GM12872 (cell line): Measurements from ENCODE around the gene MYBPH.

Experiments
- CTCF ChIP-seq: IDR thresholded peaks from 3 replicates; pipeline ENCODE4 v1.5.1; 2011; ENCODE audit warnings: low read depth, mild to moderate bottlenecking, low read length, moderate library complexity; ENCODE audit not compliant: insufficient read depth

Gene MYBPH

GRCh38 chr1:203135636-203136305 is 39.9 kb downstream of the MYBPH start:
- no peak for TF ChIP-seq CTCF

- no peak for TF ChIP-seq CTCF
Measured at GRCh38 chr1:203133970-203134725, 41.5 kb downstream of the MYBPH start.

- TF ChIP-seq CTCF, result no peak
Measured at GRCh38 chr1:203131548-203132200, 44.0 kb downstream of the MYBPH start.

DNA sequence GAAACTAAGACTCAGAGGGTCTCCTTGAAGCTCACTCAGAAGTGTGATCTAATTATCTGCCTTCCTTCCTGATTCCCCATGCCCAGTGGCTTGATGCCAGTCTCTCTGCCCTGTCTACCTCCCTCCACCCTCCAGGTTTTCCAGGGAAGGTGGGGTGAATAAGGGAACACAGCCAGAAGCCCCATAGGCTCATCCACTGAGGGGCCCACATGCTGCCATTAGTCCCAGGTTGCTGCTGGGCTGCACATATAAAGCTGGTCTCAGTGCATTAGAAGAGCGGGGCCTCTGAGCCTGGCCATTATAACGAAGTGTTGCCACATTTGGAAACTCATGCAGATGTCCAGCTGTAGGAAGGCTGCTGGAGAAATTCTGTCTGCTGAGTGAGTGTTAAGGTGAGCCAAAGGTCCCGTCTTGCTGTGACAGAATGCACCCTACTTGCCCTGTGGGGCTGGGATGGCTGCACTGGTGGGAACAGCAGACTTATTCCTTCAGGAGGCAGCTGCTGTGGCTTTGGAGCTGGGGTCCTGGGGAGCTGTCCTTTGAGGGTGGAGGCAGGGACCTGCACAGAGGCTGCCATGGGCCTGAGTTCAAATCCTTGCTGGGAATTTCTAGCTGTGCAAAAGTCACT is 45.2 kb downstream of the MYBPH start:
- TF ChIP-seq CTCF, result no peak

DNA sequence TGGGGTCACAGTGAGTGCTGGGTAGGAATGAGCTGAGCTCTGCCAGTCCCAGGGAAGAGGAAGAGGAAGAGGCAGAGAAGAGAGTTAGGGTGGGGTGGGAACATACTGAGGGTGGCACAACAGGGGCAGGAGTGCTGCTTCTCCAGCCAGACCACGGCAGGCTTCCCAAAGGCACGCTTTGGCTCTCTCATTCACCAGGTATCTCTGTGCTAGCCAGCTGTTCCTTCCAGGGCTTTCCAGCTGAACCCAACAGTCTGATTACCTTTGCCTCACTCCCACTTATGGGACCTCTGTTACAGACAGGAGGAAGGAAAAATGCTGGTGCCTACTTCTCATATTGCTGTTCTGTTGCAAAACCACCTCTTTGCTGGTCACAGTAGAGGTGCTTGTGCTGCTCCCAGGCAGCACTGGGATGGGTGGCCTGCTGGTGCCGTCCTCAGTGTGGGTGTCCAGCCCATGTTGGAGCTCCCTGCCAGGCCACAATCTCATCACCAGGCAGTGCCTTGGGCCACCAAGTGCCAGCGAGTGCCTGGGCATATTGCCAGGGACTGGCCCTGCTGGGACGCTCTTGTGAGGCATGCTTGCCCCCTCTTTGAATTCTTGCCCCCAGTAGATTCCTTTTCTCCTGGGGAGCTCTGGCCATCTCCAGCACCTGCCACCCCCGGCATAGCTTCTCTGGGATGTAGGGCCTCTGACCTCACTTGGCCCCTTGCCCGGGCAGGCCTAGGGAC is 46.0 kb downstream of the MYBPH start:
- no peak for TF ChIP-seq CTCF

DNA sequence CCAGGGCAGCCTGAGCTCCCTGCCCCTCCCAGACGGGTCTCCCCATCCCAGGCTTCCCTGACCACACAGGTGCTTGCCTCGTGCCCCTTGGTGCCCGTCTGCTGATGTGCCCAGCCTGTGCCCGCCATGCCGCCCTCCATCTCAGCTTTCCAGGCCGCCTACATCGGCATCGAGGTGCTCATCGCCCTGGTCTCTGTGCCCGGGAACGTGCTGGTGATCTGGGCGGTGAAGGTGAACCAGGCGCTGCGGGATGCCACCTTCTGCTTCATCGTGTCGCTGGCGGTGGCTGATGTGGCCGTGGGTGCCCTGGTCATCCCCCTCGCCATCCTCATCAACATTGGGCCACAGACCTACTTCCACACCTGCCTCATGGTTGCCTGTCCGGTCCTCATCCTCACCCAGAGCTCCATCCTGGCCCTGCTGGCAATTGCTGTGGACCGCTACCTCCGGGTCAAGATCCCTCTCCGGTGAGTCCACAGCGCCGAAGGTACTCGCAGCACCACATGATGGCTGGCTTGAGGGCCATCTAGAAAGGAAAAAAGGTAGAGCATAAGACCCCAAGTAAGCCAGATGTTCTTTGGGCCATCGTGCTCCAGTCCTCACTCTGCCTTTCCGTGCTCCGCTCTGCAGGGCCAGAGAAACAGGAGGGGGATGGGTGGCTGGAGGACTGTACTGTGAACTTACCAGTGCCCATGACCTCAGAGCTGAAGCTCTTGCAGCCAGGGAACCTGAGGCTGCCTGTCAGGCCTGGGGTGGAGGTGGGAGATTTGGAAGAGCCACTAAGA is 46.7 kb downstream of the MYBPH start:
- TF ChIP-seq CTCF, result no peak
